Adrenal gland (tissue), 5 donors: Measurements from ENCODE around the gene ADSL.

Experiments used
- CTCF ChIP-seq, 6 experiments: fragments of 450-650 bp in 4 of 6; fragments of 200-600 bp in 2 of 6; sonication (generic) in 1 of 6; IDR thresholded peaks; 1 replicate in 5 of 6; 2 replicates in 1 of 6; pipeline versions ENCODE4 v1.5.1 to v1.8.0; 2016 to 2021; ENCODE audit warnings: antibody characterized with exemption in 6 of 6, mild to moderate bottlenecking in 2 of 6, moderate library complexity in 1 of 6
- POLR2A ChIP-seq, 2 donors: fragments of 450-650 bp; IDR thresholded peaks; one replicate each; pipeline ENCODE4 v1.6.1; 2017; ENCODE audit warnings: antibody characterized with exemption in 2 of 2, mild to moderate bottlenecking in 2 of 2, moderate library complexity in 1 of 2
- donor health status: DM: no; HTN: no; CAD: no.

- TF ChIP-seq CTCF (IDR thresholded peaks at IDR 0.05): no peak
- TF ChIP-seq POLR2A (IDR thresholded peaks at IDR 0.05): no peak
These were observed 74.7 kb downstream of the ADSL start for GRCh38 chr22:40421082-40421350.
